GM18858 (cell line): ENCODE results near the gene CHODL.

Experiments used
- ATAC-seq: cut with Tn5 transposase; IDR thresholded peaks from one replicate; pipeline ENCODE4 v1.9.1; 2021; ENCODE audit not compliant: unreplicated experiment

CHODL gene

DNA sequence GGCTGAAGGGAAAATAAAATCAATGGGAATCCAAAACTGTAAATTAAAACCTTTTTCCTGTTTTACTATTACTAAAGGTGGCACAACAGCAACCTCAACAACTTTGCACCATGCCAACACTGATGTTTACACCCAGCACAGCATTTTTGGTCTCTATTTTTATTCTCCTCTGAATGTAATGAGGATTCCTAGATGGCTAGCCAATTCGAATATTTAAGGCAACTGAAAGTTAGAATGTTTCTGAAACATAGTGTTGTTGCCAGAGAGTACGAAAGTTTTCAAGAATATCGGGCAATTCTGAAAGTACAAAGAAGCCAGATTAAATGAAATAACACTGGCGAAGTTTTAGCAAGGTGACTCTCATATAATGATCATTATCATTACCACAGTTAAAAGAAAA lies 40.7 kb downstream of the CHODL start:
- ATAC-seq, result no peak

DNA sequence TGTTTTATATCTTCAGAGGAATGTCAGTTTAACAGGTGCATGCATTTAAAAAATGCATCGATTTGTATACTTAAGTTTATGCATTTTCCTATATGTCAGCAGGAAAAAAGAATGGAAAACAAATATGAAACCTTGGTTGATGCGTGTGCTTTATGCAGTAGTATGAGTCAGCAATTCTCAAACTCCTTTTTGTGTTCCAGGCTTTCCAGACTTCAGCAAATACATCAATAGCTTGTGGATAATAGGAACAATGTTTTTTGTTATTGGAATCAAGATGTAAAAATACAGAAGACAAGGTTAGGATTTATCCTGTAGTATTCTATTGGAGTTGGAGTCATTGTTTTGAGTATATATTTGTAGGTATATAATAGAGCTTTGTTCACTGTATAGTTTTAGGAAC lies 45.2 kb downstream of the CHODL start:
- ATAC-seq, result no peak

DNA sequence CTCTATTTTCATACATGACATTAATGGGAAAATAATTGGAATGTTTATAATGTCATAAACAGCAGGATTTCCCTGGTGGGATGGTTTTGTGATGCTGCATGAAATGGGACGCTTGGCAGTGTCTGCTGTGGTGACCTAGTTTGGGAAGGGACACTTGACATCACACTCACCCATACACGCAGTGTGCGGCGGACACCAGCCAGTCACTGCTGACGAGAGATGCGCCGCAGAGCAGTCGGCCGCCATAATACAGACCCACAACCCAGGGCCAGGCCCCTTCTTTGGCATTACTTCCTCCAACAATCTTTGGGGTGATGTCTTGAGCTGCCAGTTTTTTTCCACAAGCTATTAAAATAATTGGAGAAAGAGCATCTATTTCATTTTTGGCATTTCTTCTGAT lies 49.5 kb downstream of the CHODL start:
- ATAC-seq, result no peak

DNA sequence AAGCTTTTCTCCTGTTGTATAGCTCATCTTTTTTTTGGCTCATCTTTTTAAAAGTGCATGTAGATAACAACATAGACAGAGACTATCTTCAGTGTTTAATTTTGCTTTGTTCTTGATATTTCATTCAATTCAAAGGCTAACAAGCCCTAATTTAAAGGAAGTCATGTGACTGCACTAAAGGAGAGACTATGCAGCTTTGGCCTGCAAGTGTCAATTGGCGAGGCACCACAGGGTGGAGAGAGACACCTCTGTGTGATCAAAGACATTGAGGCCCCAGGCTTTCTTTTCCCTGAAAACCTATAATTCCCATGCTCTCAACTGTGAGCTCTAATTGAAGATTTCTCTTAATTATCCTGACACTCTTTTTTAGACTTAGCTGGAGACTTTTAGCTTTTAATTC lies 53.6 kb downstream of the CHODL start:
- no peak for ATAC-seq
